Right atrium auricular region (tissue), 2 donors: Measurements from ENCODE around the gene COMMD7. TPM values are rescaled to one million over a fixed set of nuclear protein-coding genes. Genes with fewer than 3 reads are reported as not detected.
"Not testable (repeated sequence)": the region's sequence is repeated elsewhere in the genome, so short reads cannot be mapped to it uniquely, and the experiment has no call there.

Source experiments
- DNase-seq: peaks from one replicate; pipeline ENCODE4 v3.0.0-alpha.2; 2019; ENCODE audit warnings: low spot score
- H3K27ac ChIP-seq, 2 donors: fragments of 200-600 bp; sonication (generic); 1 replicate in 1 of 2; 2 replicates in 1 of 2; pipeline ENCODE4 v1.5.1; 2016 to 2019
- H3K27me3 ChIP-seq, 2 donors: fragments of 200-600 bp; sonication (generic); one replicate each; pipeline versions ENCODE4 v1.5.1 to v1.6.0; 2017 to 2019
- H3K36me3 ChIP-seq: fragments of 200-600 bp; sonication (generic); one replicate; pipeline ENCODE4 v1.5.1; 2016
- H3K4me1 ChIP-seq, 2 donors: fragments of 200-600 bp; sonication (generic); one replicate each; pipeline versions ENCODE4 v1.5.1 to v1.6.0; 2017 to 2019
- H3K4me3 ChIP-seq, 2 donors: fragments of 200-600 bp; sonication (generic); 1 replicate in 1 of 2; 2 replicates in 1 of 2; pipeline ENCODE4 v1.5.1; 2017 to 2019; ENCODE audit warnings: mild to moderate bottlenecking in 1 of 2, moderate library complexity in 1 of 2
- H3K9me3 ChIP-seq, 2 donors: fragments of 200-600 bp; sonication (generic); one replicate each; pipeline ENCODE4 v1.5.1; 2019
- total RNA-seq, 2 donors: library from RNA; depleted of rRNA; stranded (reverse); fragments of >200 nt; gene quantifications; one replicate each; pipeline ENCODE4 v1.1.0, GENCODE V29; 2016
- TF ChIP-seq, protein P1 (sequence below), 2 donors: fragments of 200-600 bp; sonication (generic); IDR thresholded peaks; one replicate each; pipeline ENCODE4 v1.5.1; 2019; ENCODE audit warnings: antibody characterized with exemption in 2 of 2

The COMMD7 gene
- total RNA-seq, 2 donors from 2014 or later, result 22.2 to 29.3 TPM

GRCh38 chr20:32718749-32719348 is 24.4 kb downstream of the COMMD7 start:
- H3K27me3 ChIP-seq, result no peaks in the 10 kb centered on the region
- H3K9me3 ChIP-seq, result no peaks in the 10 kb centered on the region
- H3K27ac ChIP-seq, result no peak overlapping the region
- TF ChIP-seq, protein P1, sequence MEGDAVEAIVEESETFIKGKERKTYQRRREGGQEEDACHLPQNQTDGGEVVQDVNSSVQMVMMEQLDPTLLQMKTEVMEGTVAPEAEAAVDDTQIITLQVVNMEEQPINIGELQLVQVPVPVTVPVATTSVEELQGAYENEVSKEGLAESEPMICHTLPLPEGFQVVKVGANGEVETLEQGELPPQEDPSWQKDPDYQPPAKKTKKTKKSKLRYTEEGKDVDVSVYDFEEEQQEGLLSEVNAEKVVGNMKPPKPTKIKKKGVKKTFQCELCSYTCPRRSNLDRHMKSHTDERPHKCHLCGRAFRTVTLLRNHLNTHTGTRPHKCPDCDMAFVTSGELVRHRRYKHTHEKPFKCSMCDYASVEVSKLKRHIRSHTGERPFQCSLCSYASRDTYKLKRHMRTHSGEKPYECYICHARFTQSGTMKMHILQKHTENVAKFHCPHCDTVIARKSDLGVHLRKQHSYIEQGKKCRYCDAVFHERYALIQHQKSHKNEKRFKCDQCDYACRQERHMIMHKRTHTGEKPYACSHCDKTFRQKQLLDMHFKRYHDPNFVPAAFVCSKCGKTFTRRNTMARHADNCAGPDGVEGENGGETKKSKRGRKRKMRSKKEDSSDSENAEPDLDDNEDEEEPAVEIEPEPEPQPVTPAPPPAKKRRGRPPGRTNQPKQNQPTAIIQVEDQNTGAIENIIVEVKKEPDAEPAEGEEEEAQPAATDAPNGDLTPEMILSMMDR (IDR thresholded peaks at IDR 0.05), result no peak
- H3K4me3 ChIP-seq, result no peak overlapping the region
- DNase-seq, result no peak
- H3K4me1 ChIP-seq, result peaks cover 0 to 5% of the 10 kb centered on the region in 2 donors
- H3K36me3 ChIP-seq, result peaks cover 22% of the 10 kb centered on the region

- H3K4me3 ChIP-seq, result no peak overlapping the region
- H3K9me3 ChIP-seq, result no peaks in the 10 kb centered on the region
- no peak for DNase-seq
- TF ChIP-seq, protein P1 (IDR thresholded peaks at IDR 0.05), result no peak
- no peaks in the 10 kb centered on the region for H3K27me3 ChIP-seq
- H3K27ac ChIP-seq, result no peak overlapping the region
- peaks cover 0 to 18% of the 10 kb centered on the region in 2 donors for H3K4me1 ChIP-seq
- H3K36me3 ChIP-seq, result peaks cover 4% of the 10 kb centered on the region
Measured at GRCh38 chr20:32711346-32711745, 31.9 kb downstream of the COMMD7 start.

GRCh38 chr20:32709632-32710121 is 33.6 kb downstream of the COMMD7 start:
- Histone ChIP-seq H3K4me1 (peaks cover 0 to 18% of the 10 kb centered on the region in 2 donors), H3K9me3 (no peaks in the 10 kb centered on the region), H3K36me3 (peaks cover 17% of the 10 kb centered on the region), H3K27me3 (no peaks in the 10 kb centered on the region), H3K27ac (peak overlapping the region; percentile 11 to 29), H3K4me3 (no peak overlapping the region)
- TF ChIP-seq, protein P1 (IDR thresholded peaks at IDR 0.05), result no peak
- DNase-seq, result no peak

DNA sequence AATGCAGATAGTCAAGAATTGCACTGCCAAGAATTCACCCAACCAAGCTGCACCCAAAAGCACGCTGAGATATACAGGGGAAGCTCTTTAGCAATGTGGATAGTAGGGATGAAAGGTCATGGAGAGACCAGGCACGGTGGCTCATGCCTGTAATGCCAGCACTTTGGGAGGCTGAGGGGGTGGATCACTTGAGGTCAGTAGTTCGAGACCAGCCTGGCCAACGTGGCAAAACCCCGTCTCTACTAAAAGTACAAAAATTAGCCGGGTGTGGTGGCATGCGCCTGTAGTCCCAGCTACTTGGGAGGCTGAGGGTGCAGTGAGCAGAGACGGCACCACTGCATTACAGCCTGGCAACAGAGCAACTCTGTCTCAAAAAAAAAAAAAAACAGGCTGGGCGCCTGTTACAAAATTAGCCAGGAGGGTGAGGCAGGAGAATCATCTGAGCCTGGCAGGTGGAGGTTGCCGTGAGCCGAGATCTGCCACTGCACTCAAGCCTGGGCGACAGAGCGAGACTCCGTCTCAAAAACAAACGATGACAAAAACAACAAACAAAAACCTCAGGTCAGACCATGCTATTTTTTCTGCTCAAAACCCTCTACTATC is 34.1 kb downstream of the COMMD7 start:
- not testable (repeated sequence) for DNase-seq, H3K9me3 ChIP-seq, H3K27me3 ChIP-seq, H3K4me3 ChIP-seq
- peaks cover 0 to 18% of the 10 kb centered on the region in 2 donors for H3K4me1 ChIP-seq
- peak overlapping the region; percentile 11 to 29 for H3K27ac ChIP-seq
- H3K36me3 ChIP-seq, result peaks cover 20% of the 10 kb centered on the region

GRCh38 chr20:32707691-32708581 is 35.3 kb downstream of the COMMD7 start:
- H3K27me3 ChIP-seq, result no peaks in the 10 kb centered on the region
- TF ChIP-seq, protein P1 (IDR thresholded peaks at IDR 0.05), result no peak
- no peak overlapping the region for H3K4me3 ChIP-seq
- peaks cover 0 to 18% of the 10 kb centered on the region in 2 donors for H3K4me1 ChIP-seq
- no peaks in the 10 kb centered on the region for H3K9me3 ChIP-seq
- peaks cover 28% of the 10 kb centered on the region for H3K36me3 ChIP-seq
- H3K27ac ChIP-seq, result no peak overlapping the region
- no peak for DNase-seq

GRCh38 chr20:32706486-32706885 is 36.8 kb downstream of the COMMD7 start:
- peaks cover 34% of the 10 kb centered on the region for H3K36me3 ChIP-seq

More at GRCh38 chr20:32706486-32706885, 36.8 kb downstream of the COMMD7 start:
- DNase-seq, result no peak
- Histone ChIP-seq H3K4me3 (no peak overlapping the region), H3K4me1 (peaks cover 0 to 18% of the 10 kb centered on the region in 2 donors), H3K9me3 (no peaks in the 10 kb centered on the region), H3K27me3 (no peaks in the 10 kb centered on the region), H3K27ac (no peak overlapping the region)
- TF ChIP-seq, protein P1 (IDR thresholded peaks at IDR 0.05), result no peak
